MM.1S (cell line): ENCODE measurements around the gene CACHD1.

ENCODE experiments used
- DNase-seq: peaks from one replicate; pipeline ENCODE4 v3.0.0-alpha.2; 2015
- H2AFZ ChIP-seq: fragments of 300-600 bp; sonication (generic); 2 replicates; pipeline ENCODE4 v1.6.0; 2016; ENCODE audit warnings: antibody characterized with exemption, low read length
- H3F3A ChIP-seq: fragments of 300-600 bp; sonication (generic); 2 replicates; pipeline ENCODE4 v1.6.1; 2016; ENCODE audit warnings: mild to moderate bottlenecking, antibody characterized with exemption, low read length, moderate library complexity, mixed read lengths; ENCODE audit not compliant: insufficient read depth
- H3K27ac ChIP-seq: fragments of 300-600 bp; sonication (generic); 2 replicates; pipeline ENCODE4 v1.5.1; 2016; ENCODE audit warnings: mild to moderate bottlenecking, low read length
- H3K27me3 ChIP-seq: fragments of 300-600 bp; sonication (generic); replicated peaks from 2 replicates; pipeline ENCODE4 v1.6.0; 2016; ENCODE audit warnings: low read length; ENCODE audit not compliant: insufficient read depth
- H3K36me3 ChIP-seq: fragments of 300-600 bp; sonication (generic); replicated peaks from 2 replicates; pipeline ENCODE4 v1.6.1; 2016; ENCODE audit warnings: mild to moderate bottlenecking, low read length, mixed read lengths; ENCODE audit not compliant: insufficient read depth
- H3K4me1 ChIP-seq: fragments of 300-600 bp; sonication (generic); 2 replicates; pipeline ENCODE4 v1.6.1; 2016; ENCODE audit warnings: low read length, mixed read lengths
- H3K4me2 ChIP-seq: fragments of 300-600 bp; sonication (generic); 2 replicates; pipeline ENCODE4 v1.6.0; 2016; ENCODE audit warnings: low read depth, low read length
- H3K4me3 ChIP-seq: fragments of 300-600 bp; sonication (generic); 2 replicates; pipeline ENCODE4 v1.5.1; 2016; ENCODE audit warnings: low read length, mixed read lengths
- H3K79me2 ChIP-seq: fragments of 300-600 bp; sonication (generic); 2 replicates; pipeline ENCODE4 v1.6.1; 2016; ENCODE audit warnings: mixed run types, low read length, mixed read lengths
- H3K9ac ChIP-seq: fragments of 300-600 bp; sonication (generic); 2 replicates; pipeline ENCODE4 v1.6.1; 2016; ENCODE audit warnings: low read length, mixed read lengths
- H3K9me2 ChIP-seq: fragments of 300-600 bp; sonication (generic); replicated peaks from 2 replicates; pipeline ENCODE4 v1.6.1; 2016; ENCODE audit warnings: mild to moderate bottlenecking, low read length, mixed read lengths; ENCODE audit not compliant: insufficient read depth
- H3K9me3 ChIP-seq: fragments of 300-600 bp; sonication (generic); replicated peaks from 2 replicates; pipeline ENCODE4 v1.6.1; 2016; ENCODE audit warnings: mild to moderate bottlenecking, low read length, mixed read lengths; ENCODE audit not compliant: insufficient read depth
- H4K20me1 ChIP-seq: fragments of 300-600 bp; sonication (generic); 2 replicates; pipeline ENCODE4 v1.6.1; 2016; ENCODE audit warnings: mild to moderate bottlenecking, low read length, moderate library complexity, mixed read lengths; ENCODE audit not compliant: insufficient read depth
- CTCF ChIP-seq: fragments of 300-600 bp; sonication (generic); IDR thresholded peaks from 2 replicates; pipeline ENCODE4 v1.5.1; 2016; ENCODE audit warnings: antibody characterized with exemption, low read length, mixed read lengths
- EZH2 ChIP-seq: fragments of 300-600 bp; sonication (generic); optimal IDR thresholded peaks from 2 replicates; pipeline ENCODE3; 2017; ENCODE audit warnings: low read depth, mild to moderate bottlenecking, antibody characterized with exemption, low read length, mixed read lengths
- EZH2phosphoT487 ChIP-seq: fragments of 300-600 bp; sonication (generic); IDR thresholded peaks from 2 replicates; pipeline ENCODE4 v1.6.1; 2018; ENCODE audit warnings: antibody characterized with exemption, low read length

The CACHD1 gene

GRCh38 chr1:64659478-64660138 lies 189.7 kb downstream of the CACHD1 start:
- no peaks in the 10 kb centered on the region for H3F3A ChIP-seq
- H3K79me2 ChIP-seq = no peaks in the 10 kb centered on the region
- H3K9me2 ChIP-seq = no peaks in the 10 kb centered on the region
- H3K4me2 ChIP-seq = no peak overlapping the region
- TF ChIP-seq CTCF (no peak), EZH2 (no peak), EZH2phosphoT487 (no peak)
- no peak overlapping the region for H3K4me3 ChIP-seq
- H2AFZ ChIP-seq = no peak overlapping the region
- H3K9ac ChIP-seq = no peak overlapping the region
- H3K36me3 ChIP-seq = no peaks in the 10 kb centered on the region
- DNase-seq = no peak
- H3K27me3 ChIP-seq = no peaks in the 10 kb centered on the region
- H4K20me1 ChIP-seq = no peaks in the 10 kb centered on the region
- H3K9me3 ChIP-seq = no peaks in the 10 kb centered on the region
- no peak overlapping the region for H3K27ac ChIP-seq
- H3K4me1 ChIP-seq = no peaks in the 10 kb centered on the region

GRCh38 chr1:64663668-64664067 lies 193.7 kb downstream of the CACHD1 start:
- Histone ChIP-seq H3K4me1 (no peaks in the 10 kb centered on the region), H3F3A (no peaks in the 10 kb centered on the region), H3K79me2 (no peaks in the 10 kb centered on the region), H3K9me3 (no peaks in the 10 kb centered on the region), H3K4me3 (no peak overlapping the region), H4K20me1 (no peaks in the 10 kb centered on the region), H2AFZ (no peak overlapping the region), H3K4me2 (no peak overlapping the region), H3K36me3 (no peaks in the 10 kb centered on the region), H3K9ac (no peak overlapping the region), H3K27me3 (no peaks in the 10 kb centered on the region), H3K9me2 (no peaks in the 10 kb centered on the region), H3K27ac (no peak overlapping the region)
- peak; percentile 20 for DNase-seq
- peak; percentile 24 for TF ChIP-seq CTCF
- TF ChIP-seq EZH2 = no peak

- H3K9me2 ChIP-seq = no peaks in the 10 kb centered on the region
- no peak for DNase-seq
- no peak overlapping the region for H3K27ac ChIP-seq
- H3K4me2 ChIP-seq = no peak overlapping the region
- H3K4me1 ChIP-seq = no peaks in the 10 kb centered on the region
- H4K20me1 ChIP-seq = no peaks in the 10 kb centered on the region
- H3F3A ChIP-seq = no peaks in the 10 kb centered on the region
- no peaks in the 10 kb centered on the region for H3K9me3 ChIP-seq
- no peak overlapping the region for H3K9ac ChIP-seq
- no peak overlapping the region for H2AFZ ChIP-seq
- no peak for TF ChIP-seq EZH2
- no peak for TF ChIP-seq EZH2phosphoT487
- TF ChIP-seq CTCF = no peak
- H3K4me3 ChIP-seq = no peak overlapping the region
- no peaks in the 10 kb centered on the region for H3K36me3 ChIP-seq
- H3K27me3 ChIP-seq = no peaks in the 10 kb centered on the region
- H3K79me2 ChIP-seq = no peaks in the 10 kb centered on the region
Measured at GRCh38 chr1:64664299-64664698, 194.4 kb downstream of the CACHD1 start.
